Spleen (tissue), 7 donors: ENCODE measurements around the gene HGD.
"Not testable (repeated sequence)": the region's sequence is repeated elsewhere in the genome, so short reads cannot be mapped to it uniquely, and the experiment has no call there.

Experiments
- POLR2A ChIP-seq, 3 donors: fragments of 450-650 bp; IDR thresholded peaks; one replicate each; pipeline ENCODE4 v1.5.1; 2017; ENCODE audit warnings: antibody characterized with exemption in 3 of 3, mild to moderate bottlenecking in 1 of 3
- POLR2AphosphoS5 ChIP-seq, 3 donors: sonication (generic); formaldehyde crosslinking; IDR thresholded peaks; one replicate each; pipeline ENCODE4 v1.5.1; 2017; ENCODE audit warnings: antibody characterized with exemption in 3 of 3
- TF ChIP-seq, protein P1 (sequence below), 11 experiments: fragments of 200-600 bp in 7 of 11; fragments of 450-650 bp in 4 of 11; sonication (generic) in 4 of 11; IDR thresholded peaks in 8 of 11; conservative IDR thresholded peaks in 3 of 11; 1 replicate in 7 of 11; 2 replicates in 4 of 11; pipeline versions ENCODE4 v1.4.0 to v1.8.0; 2016 to 2021; ENCODE audit warnings: antibody characterized with exemption in 11 of 11, inconsistent platforms in 4 of 11, mild to moderate bottlenecking in 1 of 11
- donor health status: DM: no; HTN: no; CAD: no; lungs with moderate emphysema.
- donor health status: DM: no; HTN: no; CAD: no.
- donor health status: DM: no; HTN: no; CAD: no.

DNA sequence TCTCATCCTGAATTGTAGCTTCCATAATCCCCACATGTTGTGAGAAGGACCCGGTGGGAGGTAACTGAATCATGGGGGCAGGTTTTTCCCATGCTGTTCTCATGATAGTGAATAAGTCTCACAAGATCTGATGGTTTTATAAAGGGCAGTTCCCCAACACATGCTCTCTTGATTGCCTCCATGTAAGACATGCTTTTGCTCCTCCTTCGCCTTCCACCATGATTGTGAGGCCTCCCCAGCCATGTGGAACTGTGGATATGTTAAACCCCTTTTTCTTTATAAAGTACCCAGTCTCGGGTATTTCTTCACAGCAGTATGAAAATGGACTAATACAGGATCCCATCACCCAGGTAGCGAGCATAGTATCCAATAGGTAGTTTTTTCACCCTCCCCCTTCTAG lies 43.2 kb downstream of the HGD start:
- TF ChIP-seq, protein P1, sequence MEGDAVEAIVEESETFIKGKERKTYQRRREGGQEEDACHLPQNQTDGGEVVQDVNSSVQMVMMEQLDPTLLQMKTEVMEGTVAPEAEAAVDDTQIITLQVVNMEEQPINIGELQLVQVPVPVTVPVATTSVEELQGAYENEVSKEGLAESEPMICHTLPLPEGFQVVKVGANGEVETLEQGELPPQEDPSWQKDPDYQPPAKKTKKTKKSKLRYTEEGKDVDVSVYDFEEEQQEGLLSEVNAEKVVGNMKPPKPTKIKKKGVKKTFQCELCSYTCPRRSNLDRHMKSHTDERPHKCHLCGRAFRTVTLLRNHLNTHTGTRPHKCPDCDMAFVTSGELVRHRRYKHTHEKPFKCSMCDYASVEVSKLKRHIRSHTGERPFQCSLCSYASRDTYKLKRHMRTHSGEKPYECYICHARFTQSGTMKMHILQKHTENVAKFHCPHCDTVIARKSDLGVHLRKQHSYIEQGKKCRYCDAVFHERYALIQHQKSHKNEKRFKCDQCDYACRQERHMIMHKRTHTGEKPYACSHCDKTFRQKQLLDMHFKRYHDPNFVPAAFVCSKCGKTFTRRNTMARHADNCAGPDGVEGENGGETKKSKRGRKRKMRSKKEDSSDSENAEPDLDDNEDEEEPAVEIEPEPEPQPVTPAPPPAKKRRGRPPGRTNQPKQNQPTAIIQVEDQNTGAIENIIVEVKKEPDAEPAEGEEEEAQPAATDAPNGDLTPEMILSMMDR (IDR thresholded peaks at IDR 0.05 in 8 of 11, conservative IDR thresholded peaks at IDR 0.05 in 3 of 11), result not testable (repeated sequence)
- TF ChIP-seq POLR2A, POLR2AphosphoS5 (IDR thresholded peaks at IDR 0.05): not testable (repeated sequence)
